Thyroid gland (tissue), 4 donors: ENCODE measurements around the gene PLCB4. TPM values are rescaled to one million over a fixed set of nuclear protein-coding genes. Genes with fewer than 3 reads are reported as not detected.

Source experiments
- DNase-seq, 2 donors: peaks; one replicate each; pipeline ENCODE4 v3.0.0-alpha.2; 2019
- H3K27ac ChIP-seq, 3 donors: fragments of 200-600 bp; sonication (generic); 1 replicate in 2 of 3; 2 replicates in 1 of 3; pipeline ENCODE4 v1.5.1; 2016 to 2019; ENCODE audit warnings: mild to moderate bottlenecking in 1 of 3, moderate library complexity in 1 of 3
- H3K27me3 ChIP-seq: fragments of 200-600 bp; sonication (generic); one replicate; pipeline ENCODE4 v1.5.1; 2019
- H3K36me3 ChIP-seq, 2 donors: fragments of 200-600 bp; sonication (generic); one replicate each; pipeline ENCODE4 v1.5.1; 2016 to 2019
- H3K4me1 ChIP-seq, 2 donors: fragments of 200-600 bp; sonication (generic); one replicate each; pipeline ENCODE4 v1.5.1; 2017 to 2019
- H3K4me3 ChIP-seq, 3 donors: fragments of 200-600 bp; sonication (generic); replicated peaks in 1 of 3; 1 replicate in 2 of 3; 2 replicates in 1 of 3; pipeline ENCODE4 v1.5.1; 2016; ENCODE audit warnings: mild to moderate bottlenecking in 1 of 3
- H3K9me3 ChIP-seq: fragments of 200-600 bp; sonication (generic); one replicate; pipeline ENCODE4 v1.5.1; 2017
- CTCF ChIP-seq, 6 experiments: fragments of 200-600 bp in 3 of 6; fragments of 450-650 bp in 3 of 6; sonication (generic) in 3 of 6; IDR thresholded peaks; one replicate each; pipeline ENCODE4 v1.5.1; 2016 to 2019; ENCODE audit warnings: antibody characterized with exemption in 6 of 6, mild to moderate bottlenecking in 2 of 6, inconsistent platforms in 1 of 6, moderate library complexity in 1 of 6
- POLR2A ChIP-seq, 2 donors: fragments of 450-650 bp; IDR thresholded peaks; one replicate each; pipeline ENCODE4 v1.6.1; 2017; ENCODE audit warnings: antibody characterized with exemption in 2 of 2, mild to moderate bottlenecking in 2 of 2, moderate library complexity in 1 of 2
- WGBS, 2 donors: methylation state at CpG; one replicate each; pipeline ENCODE4 v1.1.5; 2017; 5-methylcytosine and 5-hydroxymethylcytosine counted together
- intact Hi-C: fragments of 100-400 bp; cut with DNase I; formaldehyde crosslinking; loops from one replicate; pipeline ENCODE4 v1.15.1; 2023
- total RNA-seq, 4 donors: library from RNA; depleted of rRNA; stranded (reverse); fragments of >200 nt; gene quantifications; one replicate each; pipeline ENCODE4 v1.2.3, GENCODE V29; 2016

Gene PLCB4
- total RNA-seq, 4 donors from 2014 or later, result 50.9 to 77.9 (median 67.9) TPM

GRCh38 chr20:9114709-9115108 is 45.8 kb downstream of the PLCB4 start:
- no peaks in the 10 kb centered on the region for H3K27me3 ChIP-seq
- H3K4me1 ChIP-seq, result peaks cover 27 to 33% of the 10 kb centered on the region in 2 donors
- no peaks in the 10 kb centered on the region for H3K9me3 ChIP-seq
- no peaks in the 10 kb centered on the region for H3K36me3 ChIP-seq
- no peak for DNase-seq
- no peak for TF ChIP-seq POLR2A (IDR thresholded peaks at IDR 0.05)
- intact Hi-C loops, result no loop called here
- WGBS, 2 donors, result 68 to 84% methylated on average over 4 of the region's 4 CpGs
- no peak overlapping the region for H3K27ac ChIP-seq
- no peak overlapping the region for H3K4me3 ChIP-seq

GRCh38 chr20:9117548-9117947 is 48.7 kb downstream of the PLCB4 start:
- Histone ChIP-seq H3K36me3 (no peaks in the 10 kb centered on the region), H3K4me3 (no peak overlapping the region), H3K9me3 (no peaks in the 10 kb centered on the region), H3K27ac (no peak overlapping the region), H3K4me1 (peaks cover 9 to 10% of the 10 kb centered on the region in 2 donors), H3K27me3 (no peaks in the 10 kb centered on the region)
- intact Hi-C loops, result no loop called here
- DNase-seq, result no peak
- 87 to 93% methylated on average over 3 of the region's 3 CpGs for WGBS, 2 donors
- TF ChIP-seq CTCF (IDR thresholded peaks at IDR 0.05) (no peak), POLR2A (IDR thresholded peaks at IDR 0.05) (no peak)

GRCh38 chr20:9119776-9120175 is 50.9 kb downstream of the PLCB4 start:
- no peak overlapping the region for H3K27ac ChIP-seq
- H3K27me3 ChIP-seq, result no peaks in the 10 kb centered on the region
- H3K9me3 ChIP-seq, result no peaks in the 10 kb centered on the region
- TF ChIP-seq POLR2A (IDR thresholded peaks at IDR 0.05) (no peak), CTCF (IDR thresholded peaks at IDR 0.05) (no peak)
- DNase-seq, result no peak
- H3K36me3 ChIP-seq, result no peaks in the 10 kb centered on the region
- 84 to 88% methylated on average over 7 of the region's 7 CpGs for WGBS, 2 donors
- intact Hi-C loops, result no loop called here
- no peaks in the 10 kb centered on the region for H3K4me1 ChIP-seq
- H3K4me3 ChIP-seq, result no peak overlapping the region

- H3K4me3 ChIP-seq, result no peak overlapping the region
- no peaks in the 10 kb centered on the region for H3K9me3 ChIP-seq
- no peak for DNase-seq
- no peaks in the 10 kb centered on the region for H3K36me3 ChIP-seq
- H3K4me1 ChIP-seq, result no peaks in the 10 kb centered on the region
- intact Hi-C loops, result no loop called here
- TF ChIP-seq POLR2A (IDR thresholded peaks at IDR 0.05) (no peak), CTCF (IDR thresholded peaks at IDR 0.05) (no peak)
- no peaks in the 10 kb centered on the region for H3K27me3 ChIP-seq
- 76 to 89% methylated on average over 6 of the region's 6 CpGs for WGBS, 2 donors
- H3K27ac ChIP-seq, result no peak overlapping the region
Measured at GRCh38 chr20:9121211-9121610, 52.3 kb downstream of the PLCB4 start.

GRCh38 chr20:9122571-9122970 is 53.7 kb downstream of the PLCB4 start:
- DNase-seq, result no peak
- no peaks in the 10 kb centered on the region for H3K36me3 ChIP-seq
- H3K9me3 ChIP-seq, result no peaks in the 10 kb centered on the region
- H3K27me3 ChIP-seq, result no peaks in the 10 kb centered on the region
- WGBS, 2 donors, result 90 to 93% methylated on average over 2 of the region's 2 CpGs
- no peak overlapping the region for H3K27ac ChIP-seq
- no peak overlapping the region for H3K4me3 ChIP-seq
- intact Hi-C loops, result no loop called here
- H3K4me1 ChIP-seq, result no peaks in the 10 kb centered on the region
- no peak for TF ChIP-seq POLR2A (IDR thresholded peaks at IDR 0.05)
- no peak for TF ChIP-seq CTCF (IDR thresholded peaks at IDR 0.05)

- Histone ChIP-seq H3K36me3 (no peaks in the 10 kb centered on the region), H3K4me1 (no peaks in the 10 kb centered on the region), H3K9me3 (no peaks in the 10 kb centered on the region), H3K27me3 (no peaks in the 10 kb centered on the region), H3K4me3 (no peak overlapping the region), H3K27ac (no peak overlapping the region)
- DNase-seq, result no peak
- no peak for TF ChIP-seq CTCF (IDR thresholded peaks at IDR 0.05)
- TF ChIP-seq POLR2A (IDR thresholded peaks at IDR 0.05), result no peak
- intact Hi-C loops, result no loop called here
Measured at GRCh38 chr20:9126527-9126926, 57.6 kb downstream of the PLCB4 start.
